ENCODE results near the gene ENTREP3.
A peak's percentile ranks its signal among the peaks of the same experiment; 100 is the strongest.

The ENTREP3 gene

DNA sequence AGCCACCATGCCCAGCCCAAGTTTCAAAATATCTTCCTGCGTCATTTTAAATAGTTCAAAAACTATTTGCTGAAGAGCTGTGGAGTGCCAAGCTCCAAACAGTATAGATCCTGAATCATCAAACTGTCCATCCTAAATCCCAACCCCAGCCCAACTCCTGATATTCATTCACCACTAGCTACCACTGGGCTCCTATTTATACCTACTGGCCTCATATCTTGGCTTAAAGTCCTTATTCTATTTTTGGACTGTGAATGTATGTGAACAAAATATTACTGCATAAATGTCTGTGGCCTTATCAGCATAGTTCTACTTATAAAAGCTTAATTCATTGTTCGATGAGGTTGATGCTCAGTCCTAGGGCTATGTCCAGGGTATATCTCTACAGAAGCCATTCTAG is 12.1 kb upstream of the ENTREP3 start:
- POLR2A ChIA-PET: interaction anchor here (0.7 to 4.2 kb wide), 5 partner anchors 11 to 58 kb away, joined by 3 to 25 read pairs (median 11); partner anchors contain the start of gene ENTREP3
- CTCF ChIA-PET: interaction anchor here (0.9 kb wide), 1 partner anchor 9 kb away, joined by 3 read pairs; no protein-coding TSS in a partner anchor

DNA sequence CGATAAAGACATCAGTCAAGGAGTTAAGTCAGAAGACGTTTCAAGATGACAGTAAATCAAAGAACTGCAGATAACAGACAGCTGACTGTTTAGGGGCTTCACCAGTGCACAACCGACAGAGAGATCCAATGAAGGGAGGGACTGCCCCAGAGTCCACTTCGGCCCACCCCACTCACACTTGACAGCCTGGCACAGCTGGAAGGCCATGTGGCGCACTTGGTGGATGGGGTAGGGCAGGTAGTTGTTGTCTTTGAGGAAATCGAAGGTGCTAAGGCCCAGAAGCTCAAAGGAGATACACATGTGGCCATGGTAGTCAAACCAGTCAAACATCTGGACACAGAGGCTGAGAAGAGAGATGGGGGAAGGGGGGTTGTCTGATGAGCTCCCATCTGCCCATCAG is 11.3 kb upstream of the ENTREP3 start:
- ChIA-PET POLR2A (interaction anchor here (1.0 to 4.2 kb wide), 7 partner anchors 10 to 57 kb away, joined by 4 to 25 read pairs (median 9); partner anchors contain the start of genes ENTREP3 and HCN3), CTCF (interaction anchor here (0.7 to 1.6 kb wide), 3 partner anchors 10 to 712 kb away, joined by 3 to 11 read pairs (median 3); partner anchors contain the start of gene ARHGEF2)
- no peak for DNase-seq (ENCODE audit: extremely low spot score)
- no peak for TF ChIP-seq BHLHE40 (IDR thresholded peaks at IDR 0.05; ENCODE audit: borderline replicate concordance)
- TF ChIP-seq FOXA1 (IDR thresholded peaks at IDR 0.05): no peak

More for the DNA sequence above, 12.1 kb upstream of the ENTREP3 start:
- DNase-seq (ENCODE audit: extremely low spot score): no peak
- TF ChIP-seq NFRKB (IDR thresholded peaks at IDR 0.05) (no peak), FOXK2 (IDR thresholded peaks at IDR 0.05) (no peak), HDGF (IDR thresholded peaks at IDR 0.05; ENCODE audit: borderline replicate concordance) (no peak), ARNT (IDR thresholded peaks at IDR 0.05) (no peak), ZNF384 (IDR thresholded peaks at IDR 0.05) (no peak), LEF1 (IDR thresholded peaks at IDR 0.05; ENCODE audit: borderline replicate concordance) (no peak), FOXM1 (IDR thresholded peaks at IDR 0.05; ENCODE audit: borderline replicate concordance) (no peak), SP1 (IDR thresholded peaks at IDR 0.05) (no peak), ELF4 (IDR thresholded peaks at IDR 0.05) (no peak), SUZ12 (IDR thresholded peaks at IDR 0.05) (no peak), FOXA1 (IDR thresholded peaks at IDR 0.05) (no peak), TARDBP (IDR thresholded peaks at IDR 0.05) (no peak), BHLHE40 (IDR thresholded peaks at IDR 0.05; ENCODE audit: borderline replicate concordance) (no peak), CTBP1 (IDR thresholded peaks at IDR 0.05; ENCODE audit: borderline replicate concordance) (no peak), L3MBTL2 (conservative IDR thresholded peaks at IDR 0.05) (no peak)
- TF ChIP-seq, protein P1, sequence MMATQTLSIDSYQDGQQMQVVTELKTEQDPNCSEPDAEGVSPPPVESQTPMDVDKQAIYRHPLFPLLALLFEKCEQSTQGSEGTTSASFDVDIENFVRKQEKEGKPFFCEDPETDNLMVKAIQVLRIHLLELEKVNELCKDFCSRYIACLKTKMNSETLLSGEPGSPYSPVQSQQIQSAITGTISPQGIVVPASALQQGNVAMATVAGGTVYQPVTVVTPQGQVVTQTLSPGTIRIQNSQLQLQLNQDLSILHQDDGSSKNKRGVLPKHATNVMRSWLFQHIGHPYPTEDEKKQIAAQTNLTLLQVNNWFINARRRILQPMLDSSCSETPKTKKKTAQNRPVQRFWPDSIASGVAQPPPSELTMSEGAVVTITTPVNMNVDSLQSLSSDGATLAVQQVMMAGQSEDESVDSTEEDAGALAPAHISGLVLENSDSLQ (IDR thresholded peaks at IDR 0.05): no peak

DNA sequence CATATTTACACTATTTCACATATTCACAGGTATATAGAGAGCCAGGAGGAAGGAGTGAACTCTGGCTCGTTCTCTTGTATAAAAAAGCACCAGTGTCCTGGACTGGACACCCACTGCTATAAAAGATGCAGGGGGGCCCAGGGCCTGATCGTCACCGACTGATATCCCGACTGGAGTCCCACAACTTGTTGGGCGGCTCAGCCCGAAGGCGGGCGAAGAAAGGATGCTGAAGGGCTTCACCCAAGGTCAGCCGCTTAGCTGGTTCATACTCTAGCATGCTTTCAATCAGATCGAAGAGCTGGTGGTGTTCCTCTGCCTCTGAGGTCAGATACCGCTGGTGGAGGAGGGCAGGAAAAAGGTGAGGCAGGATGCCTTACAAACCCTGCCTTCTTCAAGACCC is 7.8 kb upstream of the ENTREP3 start:
- POLR2A ChIA-PET: interaction anchor here (0.9 to 2.9 kb wide), 4 partner anchors 10 to 59 kb away, joined by 5 to 27 read pairs (median 8); partner anchors contain the start of gene CLK2

DNA sequence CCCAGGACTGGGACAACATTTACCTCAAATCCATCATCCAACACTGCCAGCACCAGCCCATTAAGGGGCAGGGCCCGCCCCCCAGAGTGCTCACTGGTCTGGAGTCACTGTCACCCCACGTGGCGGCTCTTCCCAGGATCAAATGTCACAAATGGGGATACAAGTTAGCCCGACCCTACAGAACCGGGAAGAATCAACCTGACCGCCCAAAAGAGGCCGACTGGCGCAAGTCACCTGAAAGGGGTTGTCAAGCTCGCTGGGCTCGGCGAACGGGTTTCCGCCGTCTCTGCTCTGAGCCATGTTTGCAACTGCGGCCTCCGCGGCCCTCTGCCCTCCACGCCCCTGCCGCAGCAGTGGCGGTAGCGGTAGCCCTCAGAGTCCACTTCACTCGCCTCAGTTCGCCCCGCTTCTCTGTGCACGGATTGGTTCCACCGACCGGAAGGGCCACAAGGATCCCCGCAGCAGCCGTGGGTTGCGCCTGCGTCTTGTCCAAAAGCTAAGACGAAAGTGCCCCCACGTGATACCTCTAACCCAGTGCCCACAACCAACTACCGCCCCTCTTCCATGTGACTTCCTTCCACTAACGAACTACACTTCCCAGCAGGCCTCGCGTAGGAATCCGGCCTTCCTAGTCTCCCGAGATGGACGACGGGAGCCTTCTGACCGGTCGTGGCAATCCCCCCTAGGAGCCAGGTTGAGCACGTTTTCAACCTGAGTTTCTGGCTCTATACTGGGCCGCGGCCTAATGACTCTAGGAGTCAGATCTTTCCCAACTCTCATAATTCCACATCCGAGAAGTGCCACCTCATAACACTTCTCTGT is 6.8 kb upstream of the ENTREP3 start, which contains the start of gene SCAMP3:
TSS of gene SCAMP3 (minus strand) at position 509 of the 822 bp plus-strand sequence. CDS start at position 300, 209 bp downstream.
- ChIA-PET CTCF (interaction anchor here (0.5 to 1.8 kb wide), 3 partner anchors 12 to 464 kb away, joined by 3 to 5 read pairs (median 4); no protein-coding TSS in a partner anchor), POLR2A (interaction anchor here (0.6 to 2.9 kb wide), 13 partner anchors 10 to 89 kb away, joined by 3 to 37 read pairs (median 3); partner anchors contain the start of genes CLK2, FDPS, KRTCAP2 and PKLR)
- TF ChIP-seq ELF4 (IDR thresholded peaks at IDR 0.05): peak; percentile 84; the same call in 1 of the 2 replicates
- no peak for TF ChIP-seq BHLHE40 (IDR thresholded peaks at IDR 0.05; ENCODE audit: borderline replicate concordance)
- TF ChIP-seq ARNT (IDR thresholded peaks at IDR 0.05): no peak
- peak; percentile 67 for TF ChIP-seq L3MBTL2 (conservative IDR thresholded peaks at IDR 0.05)
- no peak for TF ChIP-seq FOXA1 (IDR thresholded peaks at IDR 0.05)
- TF ChIP-seq SUZ12 (IDR thresholded peaks at IDR 0.05): no peak
- no peak for TF ChIP-seq FOXM1 (IDR thresholded peaks at IDR 0.05; ENCODE audit: borderline replicate concordance)
- peak; percentile 98 for DNase-seq (ENCODE audit: extremely low spot score)

More for the DNA sequence above, 7.8 kb upstream of the ENTREP3 start:
- CTCF ChIA-PET: interaction anchor here (0.7 to 2.1 kb wide), 2 partner anchors 12 to 70 kb away, joined by 4 to 10 read pairs; no protein-coding TSS in a partner anchor
- no peak for TF ChIP-seq ZNF384 (IDR thresholded peaks at IDR 0.05)
- TF ChIP-seq HDGF (IDR thresholded peaks at IDR 0.05; ENCODE audit: borderline replicate concordance): no peak
- no peak for TF ChIP-seq NFRKB (IDR thresholded peaks at IDR 0.05)
- no peak for TF ChIP-seq SUZ12 (IDR thresholded peaks at IDR 0.05)
- TF ChIP-seq, protein P1 (IDR thresholded peaks at IDR 0.05): no peak
- TF ChIP-seq SP1 (IDR thresholded peaks at IDR 0.05): no peak
- no peak for TF ChIP-seq FOXK2 (IDR thresholded peaks at IDR 0.05)
- TF ChIP-seq FOXA1 (IDR thresholded peaks at IDR 0.05): no peak
- no peak for TF ChIP-seq FOXM1 (IDR thresholded peaks at IDR 0.05; ENCODE audit: borderline replicate concordance)
- DNase-seq (ENCODE audit: extremely low spot score): no peak

DNA sequence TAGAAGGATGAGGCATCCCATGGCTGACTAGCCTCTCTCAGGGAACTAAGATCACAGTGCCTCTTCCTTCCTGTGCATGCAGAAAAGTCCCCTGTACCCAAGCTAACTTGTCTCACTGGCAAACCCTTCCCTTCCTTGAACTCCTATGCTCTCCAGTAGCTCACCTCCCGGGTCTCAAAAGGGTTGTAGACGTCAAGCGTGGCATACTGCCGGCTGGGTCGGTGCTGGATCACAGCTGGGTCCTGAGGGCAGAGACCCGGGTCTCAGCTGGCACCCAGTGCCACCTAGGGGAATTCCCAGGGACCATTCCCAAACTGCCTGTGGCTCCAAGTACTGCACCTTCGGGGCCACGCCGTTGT is 6.2 kb upstream of the ENTREP3 start:
- CTCF ChIA-PET: interaction anchor here (1.8 to 2.7 kb wide), 2 partner anchors 11 to 14 kb away, joined by 5 to 13 read pairs; no protein-coding TSS in a partner anchor
- no peak for DNase-seq (ENCODE audit: extremely low spot score)
- no peak for TF ChIP-seq SUZ12 (IDR thresholded peaks at IDR 0.05)
- no peak for TF ChIP-seq FOXM1 (IDR thresholded peaks at IDR 0.05; ENCODE audit: borderline replicate concordance)
- TF ChIP-seq L3MBTL2 (conservative IDR thresholded peaks at IDR 0.05): no peak
- TF ChIP-seq ELF4 (IDR thresholded peaks at IDR 0.05): no peak
- 0 out of 2 replicates have a peak, but pooled peaks have one; percentile 35 for TF ChIP-seq HDGF (IDR thresholded peaks at IDR 0.05; ENCODE audit: borderline replicate concordance)
- POLR2A ChIA-PET: interaction anchor here (0.7 to 2.9 kb wide), 13 partner anchors 10 to 88 kb away, joined by 3 to 37 read pairs (median 3); partner anchors contain the start of genes CLK2, FDPS, KRTCAP2 and PKLR

DNA sequence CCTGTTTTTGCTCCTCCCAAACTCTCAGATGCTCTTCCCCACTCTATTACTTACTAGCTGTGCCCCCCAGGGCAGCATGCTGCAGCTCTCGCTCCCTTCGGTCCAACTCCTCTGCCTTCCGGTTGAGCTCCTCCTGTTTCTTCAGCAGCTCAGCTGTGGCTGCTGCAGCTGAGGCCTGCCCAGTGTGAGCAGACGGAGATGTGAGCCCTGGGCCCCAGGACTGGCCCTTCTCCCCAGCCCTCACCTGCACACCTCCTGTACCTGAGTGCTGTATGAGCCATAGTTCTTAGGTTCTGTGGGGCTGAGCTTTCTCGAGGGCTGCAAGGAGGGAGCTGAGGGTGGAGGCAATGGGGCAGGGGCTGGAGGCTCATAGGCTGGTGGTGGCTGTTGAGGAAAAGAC is 5.0 kb upstream of the ENTREP3 start:
- ChIA-PET CTCF (interaction anchor here (1.8 to 2.7 kb wide), 2 partner anchors 9 to 12 kb away, joined by 5 to 13 read pairs; no protein-coding TSS in a partner anchor), POLR2A (interaction anchor here (0.7 to 2.9 kb wide), 3 partner anchors 13 to 60 kb away, joined by 3 to 18 read pairs (median 3); partner anchors contain the start of genes CLK2 and RUSC1)
- TF ChIP-seq SUZ12 (IDR thresholded peaks at IDR 0.05): no peak
- no peak for TF ChIP-seq FOXA1 (IDR thresholded peaks at IDR 0.05)
- no peak for TF ChIP-seq ELF4 (IDR thresholded peaks at IDR 0.05)
- TF ChIP-seq HDGF (IDR thresholded peaks at IDR 0.05; ENCODE audit: borderline replicate concordance): no peak
- no peak for TF ChIP-seq NFRKB (IDR thresholded peaks at IDR 0.05)
- TF ChIP-seq TARDBP (IDR thresholded peaks at IDR 0.05): no peak
- no peak for TF ChIP-seq FOXK2 (IDR thresholded peaks at IDR 0.05)
- TF ChIP-seq SP1 (IDR thresholded peaks at IDR 0.05): no peak
- no peak for TF ChIP-seq ZNF384 (IDR thresholded peaks at IDR 0.05)
- TF ChIP-seq, protein P1 (IDR thresholded peaks at IDR 0.05): no peak
- no peak for TF ChIP-seq L3MBTL2 (conservative IDR thresholded peaks at IDR 0.05)
- no peak for TF ChIP-seq LEF1 (IDR thresholded peaks at IDR 0.05; ENCODE audit: borderline replicate concordance)
- no peak for TF ChIP-seq CTBP1 (IDR thresholded peaks at IDR 0.05; ENCODE audit: borderline replicate concordance)
- TF ChIP-seq FOXM1 (IDR thresholded peaks at IDR 0.05; ENCODE audit: borderline replicate concordance): no peak
- no peak for TF ChIP-seq BHLHE40 (IDR thresholded peaks at IDR 0.05; ENCODE audit: borderline replicate concordance)
- no peak for TF ChIP-seq ARNT (IDR thresholded peaks at IDR 0.05)
- DNase-seq (ENCODE audit: extremely low spot score): no peak

Data from HEK293T (cell line).